NCI-H2107 treated with DMSO at 0.1 percent for 48 hours (cell line): ENCODE measurements around the gene LMX1B.

Experiments used
- DNase-seq: peaks from one replicate; lab custom pipeline; 2025; ENCODE audit not compliant: unreplicated experiment; lab: John Stamatoyannopoulos, UW

LMX1B gene

DNA sequence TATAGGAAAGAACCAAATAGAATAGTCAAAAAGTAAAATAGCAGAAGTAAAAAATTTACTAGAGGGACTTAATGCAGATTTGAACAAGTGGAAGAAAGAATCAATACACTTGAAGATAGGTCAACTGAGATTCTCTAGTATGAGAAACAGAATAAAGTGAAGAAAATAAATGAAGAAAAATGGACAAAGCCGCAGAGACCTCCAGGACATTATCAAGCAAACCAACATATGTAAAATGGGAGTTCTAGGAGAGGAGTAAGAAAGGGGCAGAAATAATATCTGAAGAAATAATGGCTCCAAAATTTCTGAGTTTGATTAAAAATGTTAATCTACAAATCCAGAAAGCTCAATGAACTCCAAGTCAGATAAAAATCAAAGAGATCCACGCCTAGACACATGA lies 121.1 kb downstream of the LMX1B start:
- DNase-seq = no peak

GRCh38 chr9:126735482-126735881 lies 121.8 kb downstream of the LMX1B start:
- no peak for DNase-seq

DNA sequence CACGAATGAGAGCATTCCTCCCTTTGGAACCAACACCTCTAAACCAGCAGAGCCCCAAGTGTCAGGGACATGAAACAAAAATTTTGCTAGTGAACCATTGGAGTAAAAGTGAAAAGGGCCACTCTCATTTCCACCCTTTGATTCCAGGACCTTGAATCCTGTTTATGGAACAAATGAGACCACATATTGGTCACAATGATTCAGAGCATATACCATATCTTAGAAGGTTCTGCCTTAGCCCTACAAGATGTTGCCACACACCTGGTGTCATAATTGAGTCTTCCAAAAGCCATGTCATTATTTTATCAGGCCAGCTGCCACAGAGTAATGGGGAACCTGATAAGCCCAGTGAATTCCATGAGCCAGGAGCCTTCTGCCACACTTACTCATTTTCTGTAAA lies 124.8 kb downstream of the LMX1B start:
- DNase-seq = no peak

- no peak for DNase-seq
Observed at GRCh38 chr9:126743041-126743440, 129.3 kb downstream of the LMX1B start.

- DNase-seq = no peak
Observed at GRCh38 chr9:126745574-126746411, 132.1 kb downstream of the LMX1B start.
